GM04503 (cell line): ENCODE data around the gene PCDHGA8.
"Not testable (repeated sequence)": the region's sequence is repeated elsewhere in the genome, so short reads cannot be mapped to it uniquely, and the experiment has no call there.

Experiments used
- DNase-seq: peaks from one replicate; pipeline ENCODE4 v3.0.0-alpha.2; 2012; ENCODE audit warnings: low read depth

Gene PCDHGA8

DNA sequence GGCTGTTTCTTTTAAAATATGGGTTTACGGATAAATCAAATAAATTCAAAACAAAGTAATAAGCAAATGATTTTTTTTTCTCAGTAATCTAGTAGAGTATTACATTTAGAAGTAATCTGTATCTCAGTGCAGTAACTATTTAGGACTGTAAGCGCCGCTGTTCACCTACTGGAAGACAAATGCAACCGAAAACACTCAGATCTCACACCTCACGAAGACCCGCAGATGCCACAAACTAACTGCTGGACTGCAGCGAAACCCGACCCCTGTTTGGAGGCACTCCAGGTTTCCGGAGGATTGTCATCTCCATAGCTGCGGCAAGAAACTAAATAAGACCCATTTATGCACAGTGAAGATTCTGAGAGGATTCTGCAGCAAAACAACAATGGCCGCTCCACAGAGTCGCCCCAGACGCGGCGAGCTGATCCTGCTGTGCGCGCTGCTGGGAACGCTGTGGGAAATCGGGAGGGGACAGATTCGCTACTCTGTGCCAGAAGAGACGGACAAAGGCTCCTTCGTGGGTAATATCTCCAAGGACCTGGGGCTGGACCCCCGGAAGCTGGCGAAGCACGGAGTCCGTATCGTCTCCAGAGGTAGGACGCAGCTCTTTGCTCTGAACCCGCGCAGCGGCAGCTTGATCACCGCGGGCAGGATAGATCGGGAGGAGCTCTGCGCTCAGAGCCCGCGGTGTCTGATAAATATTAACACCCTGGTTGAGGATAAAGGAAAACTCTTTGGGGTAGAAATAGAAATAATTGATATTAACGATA is at the start of gene PCDHGA8:
TSS of gene PCDHGA8 (plus strand) at position 205 of the 770 bp plus-strand sequence. CDS start at position 386, 181 bp downstream.
- DNase-seq = no peak

DNA sequence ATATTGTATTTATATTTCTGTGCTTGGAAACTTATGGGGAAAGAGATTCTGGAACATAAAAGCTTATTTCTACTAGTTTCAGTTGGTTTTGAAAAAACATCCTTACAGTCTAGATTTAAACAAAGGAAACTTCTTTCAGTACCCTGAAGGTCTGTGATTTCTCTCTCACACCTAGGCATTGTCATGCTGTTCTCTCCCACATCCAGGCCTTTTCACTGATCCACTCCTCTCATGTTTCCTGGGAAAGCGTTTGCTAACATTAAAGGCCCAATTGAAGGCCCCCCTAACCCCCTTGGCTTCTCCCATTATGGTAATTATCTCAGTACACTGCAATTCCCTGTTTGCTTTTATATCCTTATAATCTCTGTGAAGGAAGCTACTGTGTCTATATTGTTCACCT is 49.7 kb upstream of the PCDHGA8 start:
- DNase-seq = no peak

- no peak for DNase-seq
Measured at GRCh38 chr5:141343242-141343952, 49.0 kb upstream of the PCDHGA8 start, which contains the start of gene PCDHGA3. Gene PCDHGA3, plus strand, starts transcription at chr5:141343829. Its CDS starts 205 bp downstream, at chr5:141344034.

DNA sequence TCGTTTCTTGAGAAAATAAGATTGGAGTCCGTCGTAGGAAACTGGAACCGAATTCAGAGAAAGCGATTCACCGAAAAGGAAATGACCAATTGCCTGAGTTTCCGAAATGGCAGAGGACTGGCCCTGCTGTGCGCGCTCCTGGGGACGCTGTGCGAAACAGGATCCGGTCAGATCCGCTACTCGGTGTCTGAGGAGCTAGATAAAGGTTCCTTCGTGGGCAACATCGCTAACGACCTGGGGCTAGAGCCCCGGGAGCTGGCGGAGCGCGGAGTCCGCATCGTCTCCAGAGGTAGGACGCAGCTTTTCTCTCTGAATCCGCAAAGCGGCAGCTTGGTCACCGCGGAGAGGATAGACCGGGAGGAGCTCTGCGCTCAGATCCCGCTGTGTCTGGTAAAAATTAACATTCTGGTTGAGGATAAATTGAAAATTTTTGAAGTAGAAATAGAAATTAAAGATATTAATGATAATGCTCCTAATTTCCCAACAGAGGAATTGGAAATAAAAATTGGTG is 48.4 kb upstream of the PCDHGA8 start:
- no peak for DNase-seq

- no peak for DNase-seq
Measured at GRCh38 chr5:141345327-141345726, 47.1 kb upstream of the PCDHGA8 start.

- not testable (repeated sequence) for DNase-seq
Measured at GRCh38 chr5:141346017-141346416, 46.4 kb upstream of the PCDHGA8 start.

DNA sequence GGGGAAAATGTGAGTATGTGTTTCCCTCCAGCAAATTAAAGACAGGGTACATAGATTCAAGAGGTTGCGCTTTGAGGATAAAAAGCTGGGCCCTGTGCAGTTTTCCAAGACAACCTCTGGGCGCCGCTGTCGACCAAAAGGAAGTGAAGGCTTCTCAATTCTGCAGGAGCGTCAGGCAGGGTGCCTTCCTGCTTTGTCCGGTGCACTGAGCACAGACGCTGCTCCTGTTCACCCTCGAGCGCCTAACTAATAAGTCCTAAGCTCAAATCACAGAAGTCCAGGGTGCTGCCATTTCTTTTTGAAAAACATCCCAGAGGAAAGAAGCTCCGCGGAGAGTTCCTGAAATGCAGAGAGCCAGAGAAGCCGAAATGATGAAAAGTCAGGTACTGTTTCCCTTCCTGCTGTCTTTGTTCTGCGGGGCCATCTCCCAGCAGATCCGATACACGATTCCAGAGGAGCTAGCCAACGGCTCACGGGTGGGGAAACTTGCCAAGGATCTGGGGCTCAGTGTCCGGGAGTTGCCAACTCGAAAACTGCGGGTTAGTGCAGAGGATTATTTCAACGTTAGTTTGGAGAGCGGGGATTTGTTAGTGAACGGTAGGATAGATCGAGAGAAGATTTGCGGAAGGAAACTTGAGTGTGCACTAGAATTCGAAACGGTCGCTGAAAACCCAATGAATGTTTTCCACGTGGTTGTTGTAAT is 42.4 kb upstream of the PCDHGA8 start, which contains the start of gene PCDHGB1:
TSS of gene PCDHGB1 (plus strand) at position 183 of the 703 bp plus-strand sequence. CDS start at position 345, 162 bp downstream.
- no peak for DNase-seq

DNA sequence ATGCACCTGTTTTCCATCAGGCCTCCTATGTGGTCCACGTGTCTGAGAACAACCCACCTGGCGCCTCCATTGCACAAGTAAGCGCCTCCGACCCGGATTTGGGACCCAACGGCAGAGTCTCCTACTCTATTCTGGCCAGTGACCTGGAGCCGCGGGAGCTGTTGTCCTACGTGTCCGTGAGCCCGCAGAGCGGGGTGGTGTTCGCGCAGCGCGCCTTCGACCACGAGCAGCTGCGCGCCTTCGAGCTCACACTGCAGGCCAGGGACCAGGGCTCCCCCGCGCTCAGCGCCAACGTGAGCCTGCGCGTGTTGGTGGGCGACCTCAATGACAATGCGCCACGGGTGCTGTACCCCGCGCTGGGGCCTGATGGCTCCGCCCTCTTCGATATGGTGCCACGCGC is 40.8 kb upstream of the PCDHGA8 start:
- no peak for DNase-seq

DNA sequence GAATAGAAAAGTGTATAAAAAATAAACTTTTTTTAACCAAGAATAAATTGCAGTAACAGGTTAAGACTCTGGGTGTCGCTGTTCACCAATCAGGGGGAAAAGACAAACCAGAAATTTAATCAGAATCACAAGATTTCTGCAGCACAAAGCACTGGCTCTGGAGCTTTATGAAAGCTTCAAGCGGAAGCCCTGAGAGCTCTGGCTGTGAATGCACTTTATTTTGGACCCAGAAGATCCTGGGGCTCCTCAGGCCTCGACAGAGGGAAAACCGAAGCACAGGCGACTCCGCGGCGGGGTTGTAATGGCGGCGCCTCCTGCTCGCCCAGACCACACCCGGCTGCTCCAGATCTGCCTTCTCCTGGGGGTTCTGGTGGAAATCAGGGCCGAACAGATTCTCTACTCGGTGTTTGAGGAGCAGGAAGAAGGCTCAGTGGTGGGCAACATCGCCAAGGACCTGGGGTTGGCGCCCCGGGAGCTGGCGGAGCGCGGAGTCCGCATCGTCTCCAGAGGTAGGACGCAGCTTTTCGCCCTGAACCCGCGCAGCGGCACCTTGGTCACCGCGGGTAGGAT is 37.4 kb upstream of the PCDHGA8 start, which contains the start of gene PCDHGA4:
TSS of gene PCDHGA4 (plus strand) at position 122 of the 570 bp plus-strand sequence. CDS start at position 209, 87 bp downstream.
- DNase-seq = no peak

- no peak for DNase-seq
Measured at GRCh38 chr5:141355641-141356040, 36.8 kb upstream of the PCDHGA8 start.

GRCh38 chr5:141356133-141356532 is 36.3 kb upstream of the PCDHGA8 start:
- no peak for DNase-seq

- DNase-seq = no peak
Measured at GRCh38 chr5:141356950-141357349, 35.5 kb upstream of the PCDHGA8 start.

DNA sequence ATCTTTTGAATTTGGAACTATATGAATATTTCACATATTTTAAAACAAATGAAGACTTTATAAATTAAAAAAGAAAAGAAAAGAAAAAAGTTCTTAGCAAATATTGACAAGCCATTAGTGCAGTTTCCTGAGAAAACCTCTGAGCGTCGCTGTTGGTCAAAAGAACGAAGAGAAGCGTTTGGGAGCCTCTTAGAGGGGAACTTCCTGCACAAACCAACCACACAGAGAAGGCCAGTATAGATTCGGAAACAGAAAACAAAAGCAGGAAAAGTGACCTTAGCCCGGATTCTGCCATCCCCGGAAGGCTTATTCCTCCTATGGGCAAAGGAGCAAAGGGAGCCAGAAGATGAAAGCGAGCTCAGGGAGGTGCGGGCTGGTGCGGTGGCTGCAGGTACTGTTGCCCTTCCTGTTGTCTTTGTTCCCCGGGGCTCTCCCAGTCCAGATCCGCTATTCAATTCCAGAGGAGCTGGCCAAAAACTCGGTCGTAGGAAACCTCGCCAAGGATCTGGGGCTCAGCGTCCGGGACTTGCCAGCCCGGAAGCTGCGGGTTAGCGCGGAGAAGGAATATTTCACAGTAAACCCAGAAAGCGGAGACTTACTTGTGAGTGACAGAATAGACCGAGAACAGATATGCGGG is 32.5 kb upstream of the PCDHGA8 start, which contains the start of gene PCDHGB2:
TSS of gene PCDHGB2 (plus strand) at position 205 of the 637 bp plus-strand sequence. CDS start at position 347, 142 bp downstream.
- DNase-seq = no peak

GRCh38 chr5:141360685-141361084 is 31.7 kb upstream of the PCDHGA8 start:
- no peak for DNase-seq

- DNase-seq = no peak
Measured at GRCh38 chr5:141362719-141363118, 29.7 kb upstream of the PCDHGA8 start.

GRCh38 chr5:141363952-141364660 is 28.3 kb upstream of the PCDHGA8 start, which contains the start of gene PCDHGA5:
Gene PCDHGA5, plus strand, starts transcription at chr5:141364162. Its CDS starts 169 bp downstream, at chr5:141364331.
- DNase-seq = no peak

DNA sequence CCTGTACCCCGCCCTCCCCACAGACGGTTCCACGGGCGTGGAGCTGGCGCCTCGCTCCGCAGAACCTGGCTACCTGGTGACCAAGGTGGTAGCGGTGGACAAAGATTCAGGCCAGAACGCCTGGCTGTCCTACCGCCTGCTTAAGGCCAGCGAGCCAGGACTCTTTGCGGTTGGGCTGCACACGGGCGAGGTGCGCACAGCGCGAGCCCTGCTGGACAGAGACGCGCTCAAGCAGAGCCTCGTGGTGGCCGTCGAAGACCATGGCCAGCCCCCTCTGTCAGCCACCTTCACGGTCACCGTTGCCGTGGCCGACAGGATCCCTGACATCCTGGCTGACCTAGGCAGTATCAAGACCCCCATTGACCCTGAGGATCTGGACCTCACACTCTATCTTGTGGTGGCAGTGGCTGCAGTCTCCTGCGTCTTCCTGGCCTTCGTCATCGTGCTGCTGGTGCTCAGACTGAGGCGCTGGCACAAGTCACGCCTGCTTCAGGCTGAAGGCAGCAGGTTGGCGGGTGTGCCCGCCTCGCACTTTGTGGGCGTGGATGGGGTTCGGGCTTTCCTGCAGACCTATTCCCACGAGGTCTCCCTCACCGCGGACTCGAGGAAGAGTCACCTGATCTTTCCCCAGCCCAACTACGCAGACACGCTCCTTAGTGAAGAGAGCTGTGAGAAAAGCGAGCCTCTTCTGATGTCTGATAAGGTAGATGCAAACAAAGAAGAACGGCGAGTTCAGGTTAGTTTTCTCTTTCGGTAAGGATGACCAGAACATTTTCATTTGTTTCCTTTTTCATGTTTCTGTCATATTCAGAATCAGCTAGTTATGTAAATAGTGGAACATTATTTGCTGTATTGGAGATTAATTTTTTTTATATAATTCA is 26.2 kb upstream of the PCDHGA8 start:
- no peak for DNase-seq

DNA sequence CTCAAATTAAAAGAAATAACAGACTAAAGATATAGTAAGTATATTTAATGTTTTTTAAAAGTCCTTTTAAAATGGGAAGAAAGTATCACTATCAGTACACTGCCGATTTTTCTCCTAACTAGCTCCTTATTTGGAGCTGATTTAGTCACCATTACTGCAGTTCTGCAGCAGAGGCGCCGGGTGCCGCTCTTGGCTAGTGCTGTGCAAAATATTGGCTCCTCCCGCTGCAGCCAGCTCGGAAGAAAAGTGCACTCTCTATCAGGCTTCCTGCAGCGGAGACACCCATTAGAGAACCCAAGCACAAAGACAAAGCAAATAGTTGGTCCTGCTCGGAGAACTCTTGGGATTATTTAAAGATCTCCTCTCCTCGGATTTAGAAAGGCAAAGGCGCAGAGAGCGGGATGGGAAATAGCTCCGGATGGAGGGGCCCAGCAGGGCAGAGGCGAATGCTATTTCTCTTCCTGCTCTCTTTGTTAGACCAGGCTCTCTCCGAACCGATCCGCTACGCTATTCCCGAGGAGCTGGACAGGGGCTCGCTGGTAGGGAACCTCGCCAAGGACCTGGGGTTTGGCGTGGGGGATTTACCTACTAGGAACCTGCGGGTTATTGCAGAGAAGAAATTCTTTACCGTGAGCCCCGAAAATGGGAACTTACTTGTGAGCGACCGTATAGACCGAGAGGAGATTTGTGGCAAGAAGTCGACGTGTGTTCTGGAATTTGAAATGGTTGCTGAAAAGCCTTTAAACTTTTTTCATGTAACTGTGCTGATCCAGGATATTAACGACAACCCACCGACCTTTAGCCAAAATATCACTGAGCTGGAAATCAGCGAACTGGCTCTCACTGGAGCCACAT is 22.2 kb upstream of the PCDHGA8 start, which contains the start of gene PCDHGB3:
TSS of gene PCDHGB3 (plus strand) at position 249 of the 855 bp plus-strand sequence. CDS start at position 402, 153 bp downstream.
- peak; percentile 9 for DNase-seq
